Measurements from ENCODE around the gene MGRN1. TPM values are rescaled to one million over a fixed set of nuclear protein-coding genes. Genes with fewer than 3 reads are reported as not detected.

The MGRN1 gene
- total and polyA plus RNA-seq, 4 donors, result 15.4 to 77.7 (median 42.9) TPM

GRCh38 chr16:4639899-4640509 is 15.4 kb downstream of the MGRN1 start:
- Histone ChIP-seq H3K4me1 (ENCODE audit: control insufficient read depth in 1 of 2, insufficient read depth in 2 of 2, low read length in 2 of 2) (no peaks in the 10 kb centered on the region), H3K27me3 (ENCODE audit: control insufficient read depth in 1 of 2, insufficient read depth in 2 of 2, low read length in 1 of 2) (no peaks in the 10 kb centered on the region), H3K9me3 (ENCODE audit: control insufficient read depth, low read length) (no peaks in the 10 kb centered on the region), H3K36me3 (ENCODE audit: control insufficient read depth in 1 of 2, insufficient read depth in 2 of 2, low read length in 1 of 2) (no peaks in the 10 kb centered on the region), H3K4me3 (ENCODE audit: low read length in 2 of 2) (no peak overlapping the region), H3K27ac (ENCODE audit: low read depth in 1 of 2, low read length in 2 of 2) (no peak overlapping the region)
- intact Hi-C loops (cut with DNase I), result no loop called here
- ATAC-seq (ENCODE audit: low FRiP score) (no peak), DNase-seq (no peak)
- WGBS, 2 donors, result 85 to 87% methylated on average over 27 of the region's 27 CpGs

GRCh38 chr16:4640572-4641305 is 16.1 kb downstream of the MGRN1 start:
- 85 to 86% methylated on average over 19 of the region's 19 CpGs for WGBS, 2 donors
- H3K27ac ChIP-seq (ENCODE audit: low read depth in 1 of 2, low read length in 2 of 2), result no peak overlapping the region
- no peak overlapping the region for H3K4me3 ChIP-seq (ENCODE audit: low read length in 2 of 2)
- intact Hi-C loops (cut with DNase I), result no loop called here
- H3K27me3 ChIP-seq (ENCODE audit: control insufficient read depth in 1 of 2, insufficient read depth in 2 of 2, low read length in 1 of 2), result no peaks in the 10 kb centered on the region
- no peaks in the 10 kb centered on the region for H3K4me1 ChIP-seq (ENCODE audit: control insufficient read depth in 1 of 2, insufficient read depth in 2 of 2, low read length in 2 of 2)
- no peaks in the 10 kb centered on the region for H3K36me3 ChIP-seq (ENCODE audit: control insufficient read depth in 1 of 2, insufficient read depth in 2 of 2, low read length in 1 of 2)
- DNase-seq (no peak), ATAC-seq (ENCODE audit: low FRiP score) (no peak)
- H3K9me3 ChIP-seq (ENCODE audit: control insufficient read depth, low read length), result no peaks in the 10 kb centered on the region

- Histone ChIP-seq H3K4me3 (ENCODE audit: low read length in 2 of 2) (no peak overlapping the region), H3K4me1 (ENCODE audit: control insufficient read depth in 1 of 2, insufficient read depth in 2 of 2, low read length in 2 of 2) (no peaks in the 10 kb centered on the region), H3K27me3 (ENCODE audit: control insufficient read depth in 1 of 2, insufficient read depth in 2 of 2, low read length in 1 of 2) (no peaks in the 10 kb centered on the region), H3K27ac (ENCODE audit: low read depth in 1 of 2, low read length in 2 of 2) (no peak overlapping the region), H3K9me3 (ENCODE audit: control insufficient read depth, low read length) (no peaks in the 10 kb centered on the region), H3K36me3 (ENCODE audit: control insufficient read depth in 1 of 2, insufficient read depth in 2 of 2, low read length in 1 of 2) (no peaks in the 10 kb centered on the region)
- DNase-seq (no peak), ATAC-seq (ENCODE audit: low FRiP score) (no peak)
- 84% methylated on average over 5 of the region's 5 CpGs for WGBS, 2 donors
- intact Hi-C loops (cut with DNase I), result no loop called here
Observed at GRCh38 chr16:4641306-4641687, 16.7 kb downstream of the MGRN1 start.

- intact Hi-C loops (cut with DNase I), result no loop called here
- 93% methylated on average over 14 of the region's 14 CpGs for WGBS, 2 donors
- no peaks in the 10 kb centered on the region for H3K27me3 ChIP-seq (ENCODE audit: control insufficient read depth in 1 of 2, insufficient read depth in 2 of 2, low read length in 1 of 2)
- H3K9me3 ChIP-seq (ENCODE audit: control insufficient read depth, low read length), result no peaks in the 10 kb centered on the region
- no peaks in the 10 kb centered on the region for H3K4me1 ChIP-seq (ENCODE audit: control insufficient read depth in 1 of 2, insufficient read depth in 2 of 2, low read length in 2 of 2)
- no peak overlapping the region for H3K4me3 ChIP-seq (ENCODE audit: low read length in 2 of 2)
- no peak for ATAC-seq (ENCODE audit: low FRiP score)
- DNase-seq, result no peak
- H3K27ac ChIP-seq (ENCODE audit: low read depth in 1 of 2, low read length in 2 of 2), result no peak overlapping the region
- H3K36me3 ChIP-seq (ENCODE audit: control insufficient read depth in 1 of 2, insufficient read depth in 2 of 2, low read length in 1 of 2), result no peaks in the 10 kb centered on the region
Observed at GRCh38 chr16:4641895-4642294, 17.3 kb downstream of the MGRN1 start.

- no peak for DNase-seq
- no peak overlapping the region for H3K4me3 ChIP-seq (ENCODE audit: low read length in 2 of 2)
- no peaks in the 10 kb centered on the region for H3K27me3 ChIP-seq (ENCODE audit: control insufficient read depth in 1 of 2, insufficient read depth in 2 of 2, low read length in 1 of 2)
- WGBS, 2 donors, result 95% methylated on average over 22 of the region's 22 CpGs
- no peak for ATAC-seq (ENCODE audit: low FRiP score)
- no peak overlapping the region for H3K27ac ChIP-seq (ENCODE audit: low read depth in 1 of 2, low read length in 2 of 2)
- no peaks in the 10 kb centered on the region for H3K9me3 ChIP-seq (ENCODE audit: control insufficient read depth, low read length)
- no peaks in the 10 kb centered on the region for H3K4me1 ChIP-seq (ENCODE audit: control insufficient read depth in 1 of 2, insufficient read depth in 2 of 2, low read length in 2 of 2)
- H3K36me3 ChIP-seq (ENCODE audit: control insufficient read depth in 1 of 2, insufficient read depth in 2 of 2, low read length in 1 of 2), result peaks cover 0 to 2% of the 10 kb centered on the region in 2 donors
- intact Hi-C loops (cut with DNase I), result no loop called here
Observed at GRCh38 chr16:4646773-4647643, 22.4 kb downstream of the MGRN1 start.

GRCh38 chr16:4647644-4647980 is 23.0 kb downstream of the MGRN1 start:
- Histone ChIP-seq H3K36me3 (ENCODE audit: control insufficient read depth in 1 of 2, insufficient read depth in 2 of 2, low read length in 1 of 2) (peaks cover 0 to 2% of the 10 kb centered on the region in 2 donors), H3K27ac (ENCODE audit: low read depth in 1 of 2, low read length in 2 of 2) (no peak overlapping the region), H3K27me3 (ENCODE audit: control insufficient read depth in 1 of 2, insufficient read depth in 2 of 2, low read length in 1 of 2) (no peaks in the 10 kb centered on the region), H3K4me1 (ENCODE audit: control insufficient read depth in 1 of 2, insufficient read depth in 2 of 2, low read length in 2 of 2) (no peaks in the 10 kb centered on the region), H3K9me3 (ENCODE audit: control insufficient read depth, low read length) (no peaks in the 10 kb centered on the region), H3K4me3 (ENCODE audit: low read length in 2 of 2) (no peak overlapping the region)
- DNase-seq (no peak), ATAC-seq (ENCODE audit: low FRiP score) (no peak)
- intact Hi-C loops (cut with DNase I), result no loop called here
- WGBS, 2 donors, result 94 to 97% methylated on average over 8 of the region's 8 CpGs

- Histone ChIP-seq H3K4me3 (ENCODE audit: low read length in 2 of 2) (no peak overlapping the region), H3K4me1 (ENCODE audit: control insufficient read depth in 1 of 2, insufficient read depth in 2 of 2, low read length in 2 of 2) (no peaks in the 10 kb centered on the region), H3K36me3 (ENCODE audit: control insufficient read depth in 1 of 2, insufficient read depth in 2 of 2, low read length in 1 of 2) (peaks cover 0 to 2% of the 10 kb centered on the region in 2 donors), H3K9me3 (ENCODE audit: control insufficient read depth, low read length) (no peaks in the 10 kb centered on the region), H3K27ac (ENCODE audit: low read depth in 1 of 2, low read length in 2 of 2) (no peak overlapping the region), H3K27me3 (ENCODE audit: control insufficient read depth in 1 of 2, insufficient read depth in 2 of 2, low read length in 1 of 2) (no peaks in the 10 kb centered on the region)
- WGBS, 2 donors, result 92% methylated on average over 13 of the region's 13 CpGs
- intact Hi-C loops (cut with DNase I), result no loop called here
- no peak for ATAC-seq (ENCODE audit: low FRiP score)
- no peak for DNase-seq
Observed at GRCh38 chr16:4648917-4649316, 24.3 kb downstream of the MGRN1 start.

GRCh38 chr16:4649744-4650442 is 25.3 kb downstream of the MGRN1 start:
- Histone ChIP-seq H3K4me1 (ENCODE audit: control insufficient read depth in 1 of 2, insufficient read depth in 2 of 2, low read length in 2 of 2) (no peaks in the 10 kb centered on the region), H3K9me3 (ENCODE audit: control insufficient read depth, low read length) (no peaks in the 10 kb centered on the region), H3K36me3 (ENCODE audit: control insufficient read depth in 1 of 2, insufficient read depth in 2 of 2, low read length in 1 of 2) (peaks cover 0 to 2% of the 10 kb centered on the region in 2 donors), H3K4me3 (ENCODE audit: low read length in 2 of 2) (no peak overlapping the region), H3K27me3 (ENCODE audit: control insufficient read depth in 1 of 2, insufficient read depth in 2 of 2, low read length in 1 of 2) (no peaks in the 10 kb centered on the region), H3K27ac (ENCODE audit: low read depth in 1 of 2, low read length in 2 of 2) (no peak overlapping the region)
- DNase-seq, result no peak
- intact Hi-C loops (cut with DNase I), result loop anchor here in 1 of 2 donors (10.0 kb wide), 1 partner anchor 65 kb away; no protein-coding TSS in a partner anchor
- ATAC-seq (ENCODE audit: low FRiP score), result no peak
- WGBS, 2 donors, result 94% methylated on average over 25 of the region's 25 CpGs
